ENCODE data around the gene FAXDC2. TPM values are rescaled to one million over a fixed set of nuclear protein-coding genes. Genes with fewer than 3 reads are reported as not detected.

FAXDC2 gene
- total and polyA plus RNA-seq, 2 of the 8 experiments (the other 6 are each of a cell fraction or from before 2014, with no cell fraction given), result 3.7 to 5.9 TPM

- Histone ChIP-seq H4K20me1 (replicated peaks in 1 of 2; ENCODE audit: control insufficient read depth in 1 of 2, insufficient read depth in 2 of 2, low read length in 2 of 2) (peaks cover 3 to 4% of the 10 kb centered on the region in 2 experiments), H2BK12ac (ENCODE audit: low read depth, low read length) (peak within 1 kb of the TSS; percentile 43; the same call in 1 of the 2 replicates), H3K9me3 (ENCODE audit: insufficient read depth in 2 of 2, low read depth in 1 of 2, low read length in 1 of 2) (no peaks in the 10 kb centered on the region), H3K18ac (ENCODE audit: extremely low read depth, low read length) (peak within 1 kb of the TSS; percentile 97), H2AFZ (ENCODE audit: low read length) (peak within 1 kb of the TSS; percentile 89), H2BK15ac (ENCODE audit: low read length) (0 out of 2 replicates have a peak within 1 kb of the TSS, but pooled peaks have one; percentile 81), H2BK20ac (ENCODE audit: low read length) (no peak within 1 kb of the TSS), H3K4ac (replicated peaks; ENCODE audit: insufficient read length, low read depth, low read length) (peak within 1 kb of the TSS; percentile 97), H3K79me1 (ENCODE audit: low read depth, low read length) (peaks cover 5% of the 10 kb centered on the region; the same call in 1 of the 2 replicates), H4K91ac (replicated peaks; ENCODE audit: insufficient read length, low read length) (peak within 1 kb of the TSS; percentile 97), H3K4me1 (replicated peaks in 1 of 4; ENCODE audit: control insufficient read depth in 3 of 4, insufficient read depth in 4 of 4, low read length in 3 of 4) (peaks cover 0 to 9% (median 5%) of the 10 kb centered on the region in 4 experiments; a peak in 6 of 7 replicates), H4K5ac (ENCODE audit: insufficient read length, low read depth, low read length) (peak within 1 kb of the TSS; percentile 98), H3K56ac (replicated peaks; ENCODE audit: insufficient read length, low read depth, low read length) (peak within 1 kb of the TSS; percentile 94), H3K14ac (ENCODE audit: insufficient read length) (no peak within 1 kb of the TSS), H3K23me2 (ENCODE audit: low read depth, low read length) (peaks cover 7% of the 10 kb centered on the region), H3K27ac (ENCODE audit: low read depth, low read length) (peak within 1 kb of the TSS; percentile 98), H4K8ac (ENCODE audit: extremely low read depth, insufficient read depth, low read length) (peak within 1 kb of the TSS; percentile 100), H3K79me2 (ENCODE audit: control insufficient read depth in 1 of 2, insufficient read depth in 2 of 2, low read length in 2 of 2) (peaks cover 22 to 47% of the 10 kb centered on the region in 2 experiments), H3K4me3 (ENCODE audit: extremely low read depth in 1 of 4, insufficient read depth in 2 of 4, low read depth in 3 of 4, low read length in 4 of 4) (peak within 1 kb of the TSS; percentile 55 to 98 (median 72)), H3K23ac (ENCODE audit: insufficient read length) (peak within 1 kb of the TSS; percentile 92), H2AK5ac (ENCODE audit: low read depth, low read length) (no peak within 1 kb of the TSS), H3K4me2 (ENCODE audit: insufficient read depth in 1 of 2, low read depth in 2 of 2, low read length in 2 of 2) (peak within 1 kb of the TSS; percentile 83 to 92), H2BK120ac (replicated peaks; ENCODE audit: low read depth, low read length) (peak within 1 kb of the TSS; percentile 88), H3K27me3 (replicated peaks in 1 of 4; ENCODE audit: control insufficient read depth in 3 of 4, extremely low read depth in 1 of 4, insufficient read depth in 3 of 4, low read length in 3 of 4) (no peaks in the 10 kb centered on the region), H3K9ac (replicated peaks in 1 of 4; ENCODE audit: extremely low read depth in 1 of 4, low read depth in 3 of 4, low read length in 3 of 4) (peak within 1 kb of the TSS; percentile 93 to 98 (median 95)), H3K36me3 (ENCODE audit: control insufficient read depth in 2 of 4, insufficient read depth in 4 of 4, low read length in 3 of 4) (peaks cover 2 to 5% (median 4%) of the 10 kb centered on the region in 4 experiments; a peak in 5 of 8 replicates), H2BK5ac (ENCODE audit: low read depth, low read length) (peak within 1 kb of the TSS; percentile 98)
- WGBS, 2 experiments (ENCODE audit: extremely low coverage in 1 of 2, insufficient coverage in 1 of 2, insufficient read length in 1 of 2, insufficient replicate concordance in 2 of 2, low coverage in 1 of 2, low lambda C conversion rate in 2 of 2, missing lambda C conversion rate in 1 of 2), result 1% methylated on average over 54 of the region's 65 CpGs; no CpG with 5 or more reads in 1 of the 2 experiments
- CTCF ChIA-PET (ENCODE audit: partially characterized antibody), result interaction anchor here (0.6 to 1.9 kb wide), 4 partner anchors 13 to 210 kb away, joined by 3 to 4 read pairs (median 4); no protein-coding TSS in a partner anchor
- DNase-seq (ENCODE audit: low read depth in 1 of 2, low spot score in 2 of 2) (peak; percentile 95 to 98), FAIRE-seq (no peak)
- POLR2A ChIA-PET (ENCODE audit: partially characterized antibody), result interaction anchor here (0.6 to 2.4 kb wide), 28 partner anchors 8 to 406 kb away, joined by 3 to 21 read pairs (median 4); partner anchors contain the start of gene FAXDC2
- peak; percentile 70 for TF ChIP-seq TAF7 (optimal IDR thresholded peaks at IDR 0.05; ENCODE audit: borderline replicate concordance, low read depth, low read length)
- no peak; the same call in 1 of the 2 replicates for TF ChIP-seq CHD2 (IDR thresholded peaks at IDR 0.05; ENCODE audit: low read length)
- peak; percentile 28; the same call in 1 of the 2 replicates for TF ChIP-seq ATF2 (IDR thresholded peaks at IDR 0.05; ENCODE audit: low read length)
- no peak for TF ChIP-seq BCL11A (IDR thresholded peaks at IDR 0.05; ENCODE audit: low read depth in 2 of 2, low read length in 2 of 2)
- TF ChIP-seq E2F6 (IDR thresholded peaks at IDR 0.05), result peak; percentile 18; the same call in 1 of the 2 replicates
- peak; percentile 97 for TF ChIP-seq PHF8 (conservative IDR thresholded peaks at IDR 0.05; ENCODE audit: low read depth, low read length)
- TF ChIP-seq USF2 (IDR thresholded peaks at IDR 0.05; ENCODE audit: low read length), result no peak
Observed at GRCh38 chr5:154858297-154858971, 8.0 kb upstream of the FAXDC2 start, which contains the start of gene CNOT8. TSS of gene CNOT8 (plus strand) at chr5:154858627. CDS start at chr5:154863279, 4,652 bp downstream.
